Measurements from ENCODE around the gene USP40.

- TF ChIP-seq CTCF (conservative IDR thresholded peaks at IDR 0.05; ENCODE audit: low read length) (no peak), EZH2phosphoT487 (IDR thresholded peaks at IDR 0.05; ENCODE audit: borderline replicate concordance) (no peak)
Measured at GRCh38 chr2:233447506-233448219, 118.9 kb downstream of the USP40 start.

Measured in Loucy (cell line).